ENCODE data around the gene PTGDR2.

The PTGDR2 gene

GRCh38 chr11:60858731-60859464 is 3.1 kb upstream of the PTGDR2 start:
- DNase-seq: no peak

GRCh38 chr11:60858236-60858635 is 2.5 kb upstream of the PTGDR2 start:
- DNase-seq: no peak

- DNase-seq: no peak
Measured at GRCh38 chr11:60857378-60858232, 1.9 kb upstream of the PTGDR2 start.

GRCh38 chr11:60854847-60855725 is 664 bp downstream of the PTGDR2 start:
- DNase-seq: no peak

GRCh38 chr11:60854140-60854846 is 1.5 kb downstream of the PTGDR2 start:
- no peak for DNase-seq

GRCh38 chr11:60852982-60853950 is 2.5 kb downstream of the PTGDR2 start:
- no peak for DNase-seq

GRCh38 chr11:60852117-60852981 is 3.4 kb downstream of the PTGDR2 start:
- DNase-seq: no peak

- no peak for DNase-seq
Measured at GRCh38 chr11:60851327-60852104, 4.2 kb downstream of the PTGDR2 start.

GRCh38 chr11:60849641-60850520 is 5.9 kb downstream of the PTGDR2 start:
- no peak for DNase-seq

GRCh38 chr11:60848714-60849151 is 7.0 kb downstream of the PTGDR2 start:
- no peak for DNase-seq

GRCh38 chr11:60847896-60848295 is 7.9 kb downstream of the PTGDR2 start:
- no peak for DNase-seq

GRCh38 chr11:60847281-60847680 is 8.5 kb downstream of the PTGDR2 start:
- DNase-seq: no peak

- no peak for DNase-seq
Measured at GRCh38 chr11:60845338-60845737, 10.4 kb downstream of the PTGDR2 start.

GRCh38 chr11:60844870-60845221 is 10.9 kb downstream of the PTGDR2 start:
- no peak for DNase-seq

GRCh38 chr11:60844045-60844869 is 11.5 kb downstream of the PTGDR2 start:
- DNase-seq: no peak

- no peak for DNase-seq
Measured at GRCh38 chr11:60842668-60843600, 12.8 kb downstream of the PTGDR2 start.

Measured in T-helper 9 cell (primary cell).